ENCODE data around the gene FNDC5. TPM values are rescaled to one million over a fixed set of nuclear protein-coding genes. Genes with fewer than 3 reads are reported as not detected.

Gene FNDC5
- total RNA-seq, 1 donor from 2014 or later: 743 TPM

- no peak for TF ChIP-seq CTCF (IDR thresholded peaks at IDR 0.05; ENCODE audit: partially characterized antibody, unreplicated experiment)
- Mint-ChIP-seq H3K9me3 (ENCODE audit: unreplicated experiment) (peaks cover 10% of the 10 kb centered on the region), H3K27ac (ENCODE audit: unreplicated experiment) (peak overlapping the region; percentile 93), H3K27me3 (ENCODE audit: unreplicated experiment) (peaks cover 7% of the 10 kb centered on the region), H3K36me3 (ENCODE audit: unreplicated experiment) (no peaks in the 10 kb centered on the region), H3K4me3 (ENCODE audit: unreplicated experiment) (peak overlapping the region; percentile 52), H3K4me1 (ENCODE audit: low read depth, unreplicated experiment) (peaks cover 38% of the 10 kb centered on the region)
- peak; percentile 77 for DNase-seq
These were observed 11.4 kb upstream of the FNDC5 start for GRCh38 chr1:32881871-32882850.

GRCh38 chr1:32881291-32881690 is 10.6 kb upstream of the FNDC5 start:
- H3K9me3 Mint-ChIP-seq (ENCODE audit: unreplicated experiment): peaks cover 9% of the 10 kb centered on the region
- H3K27ac Mint-ChIP-seq (ENCODE audit: unreplicated experiment): peak overlapping the region; percentile 93
- H3K4me3 Mint-ChIP-seq (ENCODE audit: unreplicated experiment): peak overlapping the region; percentile 64
- H3K36me3 Mint-ChIP-seq (ENCODE audit: unreplicated experiment): no peaks in the 10 kb centered on the region
- H3K4me1 Mint-ChIP-seq (ENCODE audit: low read depth, unreplicated experiment): peaks cover 39% of the 10 kb centered on the region
- TF ChIP-seq CTCF (IDR thresholded peaks at IDR 0.05; ENCODE audit: partially characterized antibody, unreplicated experiment): no peak
- peaks cover 7% of the 10 kb centered on the region for H3K27me3 Mint-ChIP-seq (ENCODE audit: unreplicated experiment)
- DNase-seq: no peak

- DNase-seq: no peak
- Mint-ChIP-seq H3K36me3 (ENCODE audit: unreplicated experiment) (no peaks in the 10 kb centered on the region), H3K4me1 (ENCODE audit: low read depth, unreplicated experiment) (peaks cover 41% of the 10 kb centered on the region), H3K9me3 (ENCODE audit: unreplicated experiment) (peaks cover 9% of the 10 kb centered on the region), H3K27me3 (ENCODE audit: unreplicated experiment) (peaks cover 5% of the 10 kb centered on the region), H3K27ac (ENCODE audit: unreplicated experiment) (no peak overlapping the region), H3K4me3 (ENCODE audit: unreplicated experiment) (no peak overlapping the region)
- no peak for TF ChIP-seq CTCF (IDR thresholded peaks at IDR 0.05; ENCODE audit: partially characterized antibody, unreplicated experiment)
These were observed 7.9 kb upstream of the FNDC5 start for GRCh38 chr1:32878637-32879041.

- H3K9me3 Mint-ChIP-seq (ENCODE audit: unreplicated experiment): peaks cover 7% of the 10 kb centered on the region
- peaks cover 38% of the 10 kb centered on the region for H3K4me1 Mint-ChIP-seq (ENCODE audit: low read depth, unreplicated experiment)
- DNase-seq: no peak
- TF ChIP-seq CTCF (IDR thresholded peaks at IDR 0.05; ENCODE audit: partially characterized antibody, unreplicated experiment): no peak
- peaks cover 5% of the 10 kb centered on the region for H3K27me3 Mint-ChIP-seq (ENCODE audit: unreplicated experiment)
- H3K4me3 Mint-ChIP-seq (ENCODE audit: unreplicated experiment): no peak overlapping the region
- H3K27ac Mint-ChIP-seq (ENCODE audit: unreplicated experiment): no peak overlapping the region
- no peaks in the 10 kb centered on the region for H3K36me3 Mint-ChIP-seq (ENCODE audit: unreplicated experiment)
These were observed 7.5 kb upstream of the FNDC5 start for GRCh38 chr1:32878183-32878582.

All from glutamatergic neuron (in vitro differentiated cells).